Measurements from ENCODE around the gene GIMAP8.
"Not testable (repeated sequence)": the region's sequence is repeated elsewhere in the genome, so short reads cannot be mapped to it uniquely, and the experiment has no call there.

Gene GIMAP8

GRCh38 chr7:150514748-150515222 lies 64.4 kb downstream of the GIMAP8 start, which contains the start of gene GIMAP7:
TSS of gene GIMAP7 (plus strand) at chr7:150514872. CDS start at chr7:150519975, 5,103 bp downstream.
- DNase-seq (ENCODE audit: low read depth), result peak; percentile 44

DNA sequence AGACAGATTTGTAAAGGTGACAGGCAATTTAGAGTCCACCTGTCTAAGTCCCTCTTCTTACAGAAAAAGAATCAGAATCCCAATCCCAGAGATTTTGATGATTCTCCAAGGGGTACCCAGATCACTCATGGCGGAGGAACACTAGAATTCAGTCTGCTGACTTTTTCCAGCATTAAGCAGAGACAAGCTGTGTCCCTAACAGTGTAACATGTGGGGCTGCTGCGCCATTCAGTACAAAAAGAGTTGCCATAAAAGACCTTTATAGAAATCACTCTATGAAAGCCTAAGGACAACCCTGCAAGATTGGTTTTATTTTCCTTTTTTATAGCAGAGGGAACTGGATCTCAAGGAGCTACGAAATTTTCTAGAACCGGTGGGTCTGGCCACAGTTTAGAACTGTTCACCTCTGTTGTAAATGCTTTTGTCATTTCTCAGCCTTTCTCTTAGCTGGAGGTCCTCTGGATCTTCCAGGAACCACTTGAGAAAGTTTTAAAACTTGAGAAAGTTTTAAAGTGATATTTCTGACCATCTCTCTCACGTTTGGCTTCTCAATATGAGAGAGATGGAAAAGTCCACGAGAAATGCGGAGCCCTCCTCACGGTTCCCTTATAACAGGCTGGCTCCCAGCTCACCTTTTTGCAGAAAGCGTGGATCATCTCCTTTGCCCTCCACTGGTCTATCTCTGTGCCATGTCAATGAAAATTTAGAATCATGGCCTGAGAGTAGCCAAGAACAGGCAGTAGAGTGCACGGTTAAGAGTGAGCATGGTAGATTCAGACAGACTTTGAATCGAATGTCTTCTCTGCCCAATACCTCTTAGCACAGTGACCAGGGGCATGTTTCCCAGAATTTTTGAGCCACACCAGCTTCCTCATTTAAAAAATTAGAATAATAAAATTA lies 65.1 kb downstream of the GIMAP8 start:
- no peak for DNase-seq (ENCODE audit: low read depth)

- DNase-seq (ENCODE audit: low read depth), result no peak
Observed at GRCh38 chr7:150516956-150517745, 66.7 kb downstream of the GIMAP8 start.

DNA sequence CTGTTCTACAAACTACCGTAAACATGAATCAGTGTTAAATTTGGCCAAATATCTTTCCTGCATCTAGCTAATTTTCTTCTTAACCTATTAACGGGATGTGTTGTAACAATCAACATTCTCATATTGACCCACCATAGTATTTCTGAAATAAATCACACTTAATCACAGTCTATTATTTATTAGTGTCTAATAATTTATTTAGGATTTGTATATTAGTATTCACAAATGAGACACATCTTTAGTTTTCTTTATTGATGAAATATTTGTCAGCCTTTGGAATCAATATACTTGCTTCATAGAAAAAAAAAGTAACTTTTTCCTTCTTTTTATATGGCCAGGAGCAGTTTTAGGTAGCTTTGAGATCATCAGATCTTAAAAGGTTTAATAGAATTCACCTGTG lies 68.9 kb downstream of the GIMAP8 start:
- DNase-seq (ENCODE audit: low read depth), result no peak

DNA sequence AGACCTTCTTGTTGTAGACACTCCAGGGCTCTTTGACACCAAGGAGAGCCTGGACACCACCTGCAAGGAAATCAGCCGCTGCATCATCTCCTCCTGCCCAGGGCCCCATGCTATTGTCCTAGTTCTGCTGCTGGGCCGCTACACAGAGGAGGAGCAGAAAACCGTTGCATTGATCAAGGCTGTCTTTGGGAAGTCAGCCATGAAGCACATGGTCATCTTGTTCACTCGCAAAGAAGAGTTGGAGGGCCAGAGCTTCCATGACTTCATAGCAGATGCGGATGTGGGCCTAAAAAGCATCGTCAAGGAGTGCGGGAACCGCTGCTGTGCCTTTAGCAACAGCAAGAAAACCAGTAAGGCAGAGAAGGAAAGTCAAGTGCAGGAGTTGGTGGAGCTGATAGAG lies 69.7 kb downstream of the GIMAP8 start:
- DNase-seq (ENCODE audit: low read depth), result no peak

DNA sequence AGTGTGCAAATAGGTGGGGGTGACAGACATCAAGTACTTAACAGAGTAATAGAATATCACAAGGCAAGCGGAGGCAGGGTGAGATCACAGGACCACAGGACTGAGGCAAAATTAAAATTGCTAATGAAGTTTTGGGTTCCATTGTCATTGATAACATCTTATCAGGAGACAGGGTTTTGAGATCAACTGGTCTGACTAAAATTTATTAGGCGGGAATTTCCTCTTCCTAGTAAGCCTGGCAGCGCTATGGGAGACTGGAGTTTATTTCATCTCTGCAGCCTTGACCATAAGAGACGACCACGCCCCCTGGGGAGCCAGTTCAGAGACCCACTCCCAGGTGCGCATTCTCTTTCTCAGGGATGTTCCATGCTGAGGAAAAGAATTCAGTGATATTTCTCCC lies 72.5 kb downstream of the GIMAP8 start:
- DNase-seq (ENCODE audit: low read depth), result not testable (repeated sequence)

GRCh38 chr7:150524018-150524417 lies 73.6 kb downstream of the GIMAP8 start:
- DNase-seq (ENCODE audit: low read depth), result no peak

Measured in activated T-cell treated with anti-CD3 and anti-CD28 coated beads for 1 hour (primary cell).